WI38 (cell line): ENCODE data around the gene DAGLB.

ENCODE experiments used
- H3K4me3 ChIP-seq: 2 replicates; pipeline ENCODE4 v1.5.1; 2011; ENCODE audit warnings: low read depth, mild to moderate bottlenecking, control low read depth, low read length
- TF ChIP-seq, protein P1 (sequence below): IDR thresholded peaks from 2 replicates; pipeline ENCODE4 v1.5.1; 2012; ENCODE audit warnings: low read depth, mild to moderate bottlenecking, control low read depth, low read length

Gene DAGLB

DNA sequence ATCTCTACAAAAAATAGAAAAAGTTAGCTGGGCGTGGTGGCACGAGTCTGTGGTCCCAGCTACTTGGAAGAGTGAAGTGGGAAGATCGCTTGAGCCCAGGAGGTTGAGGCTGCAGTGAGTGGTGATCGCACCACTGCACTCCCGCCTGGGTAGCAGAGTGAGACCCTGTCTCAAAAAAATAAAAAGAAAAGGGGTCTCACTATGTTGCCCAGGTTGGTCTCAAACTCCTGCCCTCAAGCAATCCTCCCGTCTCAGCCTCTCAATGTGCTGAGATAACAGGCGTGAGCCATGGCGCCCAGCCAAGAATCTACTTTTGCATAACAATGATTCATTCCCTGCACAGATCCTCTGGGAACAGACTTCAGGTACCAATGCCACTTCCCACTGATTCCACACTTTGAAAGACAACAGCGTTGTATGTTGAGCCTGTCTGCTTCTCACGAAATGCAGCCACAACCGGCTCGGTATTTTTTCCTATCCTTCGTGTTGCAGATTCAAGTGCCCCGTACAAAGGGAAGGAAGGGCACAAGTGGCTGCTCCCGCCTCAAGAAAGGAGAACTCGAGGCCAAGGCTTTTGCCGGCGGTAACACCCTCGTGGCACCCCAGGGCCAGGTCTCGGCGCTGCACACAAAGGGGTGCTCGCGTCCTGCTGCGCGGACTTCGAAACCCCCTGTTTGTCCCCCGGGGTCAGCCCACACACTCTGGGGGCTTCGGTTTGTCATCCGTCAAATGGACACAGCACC, 745 bp downstream of the DAGLB start:
- TF ChIP-seq, protein P1, sequence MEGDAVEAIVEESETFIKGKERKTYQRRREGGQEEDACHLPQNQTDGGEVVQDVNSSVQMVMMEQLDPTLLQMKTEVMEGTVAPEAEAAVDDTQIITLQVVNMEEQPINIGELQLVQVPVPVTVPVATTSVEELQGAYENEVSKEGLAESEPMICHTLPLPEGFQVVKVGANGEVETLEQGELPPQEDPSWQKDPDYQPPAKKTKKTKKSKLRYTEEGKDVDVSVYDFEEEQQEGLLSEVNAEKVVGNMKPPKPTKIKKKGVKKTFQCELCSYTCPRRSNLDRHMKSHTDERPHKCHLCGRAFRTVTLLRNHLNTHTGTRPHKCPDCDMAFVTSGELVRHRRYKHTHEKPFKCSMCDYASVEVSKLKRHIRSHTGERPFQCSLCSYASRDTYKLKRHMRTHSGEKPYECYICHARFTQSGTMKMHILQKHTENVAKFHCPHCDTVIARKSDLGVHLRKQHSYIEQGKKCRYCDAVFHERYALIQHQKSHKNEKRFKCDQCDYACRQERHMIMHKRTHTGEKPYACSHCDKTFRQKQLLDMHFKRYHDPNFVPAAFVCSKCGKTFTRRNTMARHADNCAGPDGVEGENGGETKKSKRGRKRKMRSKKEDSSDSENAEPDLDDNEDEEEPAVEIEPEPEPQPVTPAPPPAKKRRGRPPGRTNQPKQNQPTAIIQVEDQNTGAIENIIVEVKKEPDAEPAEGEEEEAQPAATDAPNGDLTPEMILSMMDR, result no peak
- H3K4me3 ChIP-seq, result peak overlapping the region; percentile 100

GRCh38 chr7:6444516-6445269, 3.1 kb downstream of the DAGLB start:
- peak overlapping the region; percentile 3; the same call in 1 of the 2 replicates for H3K4me3 ChIP-seq

DNA sequence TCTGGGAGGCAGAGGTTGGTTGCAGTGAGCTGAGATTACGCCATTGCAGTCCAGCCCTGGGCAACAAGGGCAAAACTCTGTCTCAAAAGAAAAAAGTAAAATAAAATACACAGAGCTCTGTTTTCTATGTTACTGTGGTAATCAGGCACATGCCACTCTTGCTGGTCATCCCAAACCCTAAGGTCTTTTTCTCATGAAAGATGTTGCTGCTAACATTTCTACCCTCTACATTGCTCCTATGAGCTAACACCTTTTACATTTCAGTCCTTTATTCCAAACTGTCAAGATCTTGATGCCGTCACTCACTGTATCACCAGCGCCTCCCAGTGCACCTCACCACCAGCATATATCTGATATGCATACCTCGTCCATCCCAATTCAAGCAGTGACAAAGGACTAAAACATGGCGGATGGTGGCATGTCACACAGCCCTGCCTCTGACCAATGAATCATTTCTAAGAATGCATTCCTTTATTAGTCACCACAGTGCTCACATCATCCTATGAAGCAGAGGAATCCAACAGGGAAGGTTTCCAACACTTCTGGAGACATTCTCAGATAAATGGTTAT, 4.3 kb downstream of the DAGLB start:
- TF ChIP-seq, protein P1, result no peak
- H3K4me3 ChIP-seq, result peak overlapping the region; percentile 8

More at GRCh38 chr7:6444516-6445269, 3.1 kb downstream of the DAGLB start:
- TF ChIP-seq, protein P1, result no peak

DNA sequence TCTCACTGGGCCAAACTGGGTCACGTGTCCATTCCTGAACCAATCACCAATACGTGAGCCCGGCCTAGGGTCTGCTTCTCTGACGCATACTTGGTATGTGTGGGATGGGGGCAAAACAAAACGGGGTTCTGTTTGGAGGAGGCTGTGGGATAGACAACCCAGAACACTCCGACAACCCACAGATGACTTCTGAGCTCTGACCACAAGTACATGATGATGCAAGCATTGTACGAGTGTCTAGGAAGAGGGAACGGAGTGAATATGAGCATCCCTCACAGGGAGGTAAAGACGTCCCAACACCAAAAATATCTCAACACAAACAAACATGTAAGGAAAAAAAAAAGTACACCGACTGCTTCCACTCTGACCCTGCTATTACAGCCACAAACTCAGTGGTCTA, 5.6 kb downstream of the DAGLB start:
- no peak overlapping the region for H3K4me3 ChIP-seq
- TF ChIP-seq, protein P1, result no peak

DNA sequence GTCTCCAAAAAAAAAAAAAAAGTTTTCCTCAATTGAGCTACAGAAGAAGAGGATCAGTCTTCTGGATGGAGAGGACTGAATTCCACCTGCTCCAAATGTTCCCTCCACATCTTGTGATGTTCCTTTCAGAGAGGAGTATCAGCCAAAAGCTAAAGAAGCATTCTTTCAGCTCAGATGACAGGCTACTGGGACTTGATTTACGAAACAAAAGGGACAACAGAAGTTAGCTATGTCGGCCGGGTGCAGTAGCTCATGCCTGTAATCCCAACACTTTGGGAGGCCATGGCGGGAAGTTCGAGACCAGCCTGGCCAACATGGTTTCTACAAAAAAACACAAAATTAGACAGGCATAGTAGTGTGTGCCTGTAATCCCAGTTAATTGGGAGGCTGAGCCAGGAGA, 7.4 kb downstream of the DAGLB start:
- TF ChIP-seq, protein P1, result no peak
- H3K4me3 ChIP-seq, result no peak overlapping the region

DNA sequence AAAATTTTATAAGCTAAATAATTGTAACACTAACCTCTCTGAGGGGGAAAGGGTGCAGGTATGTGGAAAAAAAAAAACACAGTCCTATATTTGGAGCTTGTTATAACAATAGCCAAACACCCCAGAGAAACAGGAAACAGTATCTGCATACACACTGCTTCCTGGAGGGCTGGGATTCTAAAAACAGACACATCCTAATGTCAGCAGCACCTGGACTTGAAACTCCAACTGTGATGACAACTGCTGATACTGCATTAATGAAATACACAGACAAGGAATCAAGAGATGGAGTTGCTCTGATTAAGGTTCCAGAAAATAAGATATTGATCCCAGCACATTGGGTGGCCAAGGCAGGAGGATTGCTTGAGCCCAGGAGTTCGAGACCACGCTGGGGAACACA, 9.3 kb downstream of the DAGLB start:
- no peak overlapping the region for H3K4me3 ChIP-seq
- TF ChIP-seq, protein P1, result no peak

- H3K4me3 ChIP-seq, result no peak overlapping the region
- TF ChIP-seq, protein P1, result no peak
Observed at GRCh38 chr7:6437251-6437650, 10.5 kb downstream of the DAGLB start.
